Measurements from ENCODE around the gene DOHH.

DOHH gene

GRCh38 chr19:3500429-3501101, at the start of gene DOHH:
Gene DOHH (minus strand): TSS chr19:3500674. CDS start chr19:3496814, 3,860 bp downstream.
- peak; percentile 90 to 96 for DNase-seq

DNA sequence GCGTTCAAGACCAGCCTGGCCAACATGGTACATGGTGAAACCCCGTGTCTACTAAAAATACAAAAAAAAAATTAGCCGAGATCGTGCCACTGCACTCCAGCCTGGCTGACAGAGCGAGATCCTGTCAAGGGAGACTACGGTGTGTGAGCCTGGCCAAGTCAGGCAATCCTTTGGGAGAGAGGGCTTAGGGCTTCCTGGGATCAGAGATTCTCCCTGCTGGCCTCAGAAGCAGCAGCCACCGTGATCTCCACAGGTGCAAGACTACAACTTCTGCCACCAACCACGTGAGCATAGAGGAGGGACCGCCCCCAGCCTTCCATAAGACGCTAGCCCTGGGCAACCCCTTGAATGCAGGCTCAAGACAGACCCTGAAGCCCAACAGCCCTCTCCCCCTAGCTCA, 49.3 kb upstream of the DOHH start:
- no peak for DNase-seq

DNA sequence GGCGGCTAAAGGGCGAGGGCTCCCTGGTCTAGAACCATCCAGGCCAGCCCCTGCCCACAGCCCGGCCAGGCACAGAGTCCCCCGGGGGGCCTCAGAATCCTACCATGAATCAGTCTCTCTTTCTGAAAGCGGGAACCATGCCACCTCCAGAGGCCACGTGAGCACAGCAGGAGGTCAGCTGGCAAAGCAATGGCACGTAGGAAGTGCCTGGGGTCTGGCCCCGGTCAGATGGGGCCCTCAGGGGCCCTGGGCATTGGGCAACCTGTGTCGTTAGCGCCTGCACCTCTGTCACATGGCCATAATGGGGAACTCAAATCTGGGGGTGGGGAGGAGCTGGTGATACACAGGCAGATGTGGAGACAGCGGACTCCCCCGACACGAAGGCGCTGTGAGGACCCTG, 48.1 kb upstream of the DOHH start:
- peak in 1 of 2 donors; percentile 62 for DNase-seq

- no peak for DNase-seq
These were observed 47.4 kb upstream of the DOHH start for GRCh38 chr19:3547767-3548282.

DNA sequence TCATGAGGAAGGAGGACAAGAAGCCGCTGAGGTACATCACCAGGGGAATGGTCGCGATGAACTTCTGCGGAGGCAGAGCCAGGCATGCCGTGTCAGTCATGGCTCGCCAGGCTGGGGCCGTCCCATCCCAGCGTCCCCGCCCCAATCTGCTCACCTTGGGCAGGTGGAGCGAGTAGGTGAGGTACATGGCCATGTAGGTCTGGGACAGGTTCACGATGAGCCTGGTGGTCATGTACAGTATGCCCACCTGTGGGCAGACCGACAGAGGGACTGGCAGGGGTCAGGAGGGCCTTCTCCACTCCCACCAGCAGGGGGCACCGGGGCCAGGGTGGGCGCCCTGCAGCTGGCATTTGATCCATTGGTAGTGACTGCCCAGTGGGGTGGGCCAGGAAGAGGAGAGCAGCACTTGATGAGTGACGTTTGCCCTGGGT, 46.8 kb upstream of the DOHH start:
- no peak for DNase-seq

- DNase-seq: no peak
These were observed 45.6 kb upstream of the DOHH start for GRCh38 chr19:3546119-3546518.

GRCh38 chr19:3545669-3546034, 45.2 kb upstream of the DOHH start:
- no peak for DNase-seq

DNA sequence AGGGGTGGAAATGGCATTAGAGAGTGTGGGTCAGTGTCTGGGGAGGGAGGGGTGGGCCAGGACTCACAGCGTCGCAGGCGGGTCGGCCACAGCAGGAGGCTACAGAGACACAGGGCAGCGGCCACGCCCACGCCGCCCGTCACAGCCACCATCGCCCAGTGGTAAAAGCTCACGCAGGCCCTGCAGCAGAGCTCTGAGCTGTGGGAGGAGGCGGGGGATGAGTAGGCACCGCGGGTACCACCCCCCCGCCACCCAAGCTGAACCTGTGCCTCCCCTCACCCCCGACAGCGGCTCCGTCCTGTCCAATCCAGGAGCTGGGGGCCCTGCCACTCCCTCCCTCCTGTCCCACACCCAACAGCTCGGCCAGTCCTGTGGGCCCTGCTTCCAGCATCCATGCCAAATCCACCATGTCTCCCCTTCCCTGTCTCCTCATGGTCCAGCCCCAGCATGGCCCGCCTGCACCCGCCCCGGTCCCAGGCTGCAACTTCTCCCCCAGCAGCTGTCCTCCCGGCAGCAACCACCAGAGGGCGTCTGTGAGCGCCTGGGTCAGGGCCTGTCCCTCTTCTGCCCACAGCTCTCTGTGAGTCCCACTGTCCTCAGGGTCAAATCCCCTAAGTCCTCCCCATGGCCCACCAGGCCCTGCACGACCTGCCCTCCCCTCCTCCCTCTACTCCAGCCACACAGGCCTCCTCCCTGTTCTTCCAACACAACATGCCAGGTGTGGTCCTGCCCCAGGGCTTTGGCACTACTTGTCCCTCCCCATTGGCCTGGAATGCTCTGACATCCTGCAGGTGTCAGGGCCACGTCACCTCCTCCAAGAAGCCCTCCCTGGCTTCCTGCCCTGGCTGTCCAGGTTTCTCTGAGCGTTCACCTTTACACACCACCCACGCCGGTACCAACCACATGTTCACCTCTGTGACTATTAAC, 44.5 kb upstream of the DOHH start:
- peak; percentile 70 to 92 for DNase-seq

GRCh38 chr19:3544058-3544376, 43.5 kb upstream of the DOHH start:
- DNase-seq: no peak

- peak; percentile 30 to 66 for DNase-seq
These were observed 42.9 kb upstream of the DOHH start for GRCh38 chr19:3543150-3544057.

- no peak for DNase-seq
These were observed 39.3 kb upstream of the DOHH start for GRCh38 chr19:3539756-3540118.

- no peak for DNase-seq
These were observed 38.7 kb upstream of the DOHH start, which contains the start of gene TEKTIP1 for GRCh38 chr19:3538965-3539755. Gene TEKTIP1 (plus strand): TSS chr19:3539174. CDS start chr19:3539178, 4 bp downstream.

DNA sequence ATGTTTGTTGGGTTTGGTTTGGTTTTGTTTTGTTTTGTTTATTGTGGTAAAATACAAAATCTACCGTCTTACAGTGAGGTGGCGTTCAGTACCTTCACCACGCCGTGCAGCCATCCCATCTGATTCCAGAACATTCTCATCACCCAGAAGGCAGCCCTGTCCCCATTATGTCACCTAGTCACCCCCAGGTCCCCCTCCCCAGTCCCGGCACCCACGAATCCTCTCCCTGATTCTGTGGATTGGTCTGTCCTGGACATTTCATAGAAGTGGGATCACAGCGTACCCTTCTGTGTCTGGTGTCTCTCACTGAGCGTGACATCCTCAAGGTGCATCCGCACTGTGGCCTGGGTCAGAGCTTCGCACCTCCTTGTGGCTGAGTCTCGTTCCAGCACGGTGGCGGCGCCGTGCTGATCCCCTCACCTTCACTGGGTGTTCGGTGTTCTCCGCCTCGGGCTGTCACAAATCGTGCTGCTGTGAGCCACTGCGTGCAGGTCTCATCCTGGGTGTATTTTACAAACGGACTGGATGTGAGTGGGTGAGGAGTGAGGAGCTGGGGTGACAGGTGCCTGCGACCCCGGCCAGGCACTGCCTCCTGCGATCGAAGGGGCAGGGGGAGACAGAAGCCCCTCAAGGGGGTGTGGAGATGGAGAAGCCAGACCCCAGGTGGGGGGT, 37.9 kb upstream of the DOHH start:
- no peak for DNase-seq

- no peak for DNase-seq
These were observed 37.2 kb upstream of the DOHH start for GRCh38 chr19:3537438-3538240.

DNA sequence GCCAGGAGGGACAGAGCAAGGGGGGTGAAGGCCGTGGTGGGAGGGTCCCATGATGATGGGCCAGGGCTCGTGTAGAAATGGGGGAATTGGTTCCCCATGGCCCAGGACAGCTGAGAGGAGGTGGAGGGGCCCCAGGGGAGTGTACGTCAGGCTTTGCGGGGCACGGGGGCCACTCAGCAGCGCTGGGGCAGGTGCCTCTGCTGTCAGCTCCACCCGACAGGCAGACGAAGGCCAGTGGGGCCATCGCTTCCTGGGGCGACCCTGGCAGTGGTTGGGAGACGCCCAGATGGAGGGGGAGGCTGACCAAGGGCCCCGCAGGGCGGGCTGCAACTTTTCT, 36.6 kb upstream of the DOHH start:
- no peak for DNase-seq

DNA sequence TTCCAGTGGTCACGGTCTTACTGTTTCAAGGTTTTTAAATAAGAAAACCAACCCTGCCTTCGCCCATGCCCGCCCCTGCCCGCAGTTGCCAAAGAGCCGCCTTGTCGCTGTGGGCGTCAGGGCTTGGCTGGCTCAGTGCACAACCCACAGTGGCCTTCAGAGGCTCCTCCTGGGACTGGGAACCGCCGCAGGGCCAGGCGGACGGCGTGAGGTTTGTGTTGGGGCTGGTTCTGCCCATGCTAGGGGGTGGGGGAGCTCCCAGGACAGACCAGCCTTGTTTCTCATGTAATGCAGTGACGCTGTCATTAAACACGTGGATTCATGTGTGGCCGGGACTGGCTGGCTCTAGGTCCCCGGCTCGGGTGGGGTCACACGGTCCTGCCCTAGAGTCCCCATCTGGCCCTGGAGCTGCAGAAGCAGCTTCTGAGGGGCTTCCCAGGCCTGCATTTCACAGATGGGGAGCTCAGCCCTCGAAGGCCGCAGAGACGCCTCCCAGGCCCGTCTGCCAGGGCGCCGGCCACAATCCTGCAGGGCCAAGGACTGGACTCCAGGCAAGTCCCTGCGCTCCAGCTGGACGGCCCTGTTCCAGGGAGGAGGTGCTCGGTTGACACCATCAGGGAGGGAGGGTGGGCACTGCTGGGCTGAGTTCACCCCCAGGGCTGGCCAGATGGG, 36.1 kb upstream of the DOHH start:
- DNase-seq: peak; percentile 56 to 73

- no peak for DNase-seq
These were observed 35.5 kb upstream of the DOHH start for GRCh38 chr19:3535981-3536380.

DNA sequence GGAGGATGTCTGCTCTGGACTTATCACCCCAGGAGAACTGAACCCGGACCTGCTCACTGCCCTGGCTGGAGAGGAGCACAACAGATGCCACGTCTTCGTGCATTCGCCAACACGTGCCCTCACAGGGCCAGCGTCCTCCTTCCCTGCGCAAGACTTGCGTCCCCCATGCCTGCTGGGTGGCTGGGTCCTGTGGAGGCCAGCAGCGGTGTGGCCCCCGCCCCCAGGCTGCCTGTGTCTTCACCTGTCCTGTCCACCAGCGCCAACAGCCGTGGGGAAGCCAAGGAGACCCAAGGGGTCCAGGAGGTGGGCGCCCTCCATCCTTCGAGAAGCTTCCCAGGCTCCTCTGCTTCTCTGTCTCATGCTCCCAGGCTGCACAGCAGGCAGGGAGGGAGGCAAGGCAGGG, 35.1 kb upstream of the DOHH start:
- DNase-seq: no peak

DNA sequence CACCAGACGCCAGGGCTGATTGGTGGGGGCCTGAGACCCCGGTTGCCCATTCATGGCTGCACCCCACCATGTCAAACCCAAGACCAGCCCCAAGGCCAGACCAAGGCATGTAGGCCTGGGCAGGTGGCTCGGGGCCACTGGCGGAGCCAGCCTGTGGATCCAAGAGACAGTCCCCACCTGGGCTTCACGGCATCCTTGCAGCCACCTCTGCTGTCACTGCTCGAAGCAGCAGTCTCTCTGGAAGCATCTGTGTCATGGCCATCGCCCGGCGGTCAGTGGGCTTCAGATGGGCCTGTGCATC, 34.7 kb upstream of the DOHH start:
- DNase-seq: no peak

All from hippocampal formation (tissue), 2 donors.